Middle frontal gyrus (tissue), 1 donor: ENCODE results near the gene SGMS1.
"Not testable (repeated sequence)": the region's sequence is repeated elsewhere in the genome, so short reads cannot be mapped to it uniquely, and the experiment has no call there.

Experiments used
- DNase-seq: peaks from one replicate; pipeline ENCODE4 v3.0.0-alpha.2; 2015; ENCODE audit warnings: low spot score; ENCODE audit errors: extremely low spot score

The SGMS1 gene

DNA sequence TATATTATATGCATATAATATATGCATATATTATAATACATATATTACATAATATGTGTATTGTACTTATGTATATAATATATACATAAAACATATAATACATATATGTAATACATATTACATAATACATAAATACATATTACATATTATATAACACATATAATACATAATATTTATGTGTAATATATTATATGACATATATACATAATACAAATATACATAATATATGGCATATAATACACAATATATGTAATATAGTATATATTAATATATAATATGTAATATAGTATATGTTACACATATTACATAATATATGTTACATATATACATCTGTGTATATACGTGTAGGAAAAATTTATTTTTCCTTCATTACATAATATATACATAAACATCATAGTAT is 63.4 kb downstream of the SGMS1 start:
- no peak for DNase-seq

DNA sequence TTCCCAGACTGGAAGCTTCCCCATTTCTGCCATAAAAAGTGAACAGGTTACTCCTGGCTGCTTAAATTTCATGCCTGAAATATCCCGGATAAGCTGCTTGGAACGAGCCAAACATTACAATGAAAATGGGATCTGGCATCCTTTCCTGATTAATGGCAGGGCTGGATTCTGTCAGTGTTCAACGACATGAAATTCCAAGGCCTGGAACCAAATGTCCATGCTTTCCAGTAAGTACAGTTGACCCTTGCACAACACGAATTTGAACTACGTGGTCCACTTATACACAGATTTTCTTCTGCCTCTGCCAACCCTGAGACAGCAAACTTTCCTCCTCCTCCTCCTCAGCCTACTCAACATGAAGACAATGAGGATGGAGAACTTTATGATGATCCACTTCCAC is 65.4 kb downstream of the SGMS1 start:
- DNase-seq, result no peak

DNA sequence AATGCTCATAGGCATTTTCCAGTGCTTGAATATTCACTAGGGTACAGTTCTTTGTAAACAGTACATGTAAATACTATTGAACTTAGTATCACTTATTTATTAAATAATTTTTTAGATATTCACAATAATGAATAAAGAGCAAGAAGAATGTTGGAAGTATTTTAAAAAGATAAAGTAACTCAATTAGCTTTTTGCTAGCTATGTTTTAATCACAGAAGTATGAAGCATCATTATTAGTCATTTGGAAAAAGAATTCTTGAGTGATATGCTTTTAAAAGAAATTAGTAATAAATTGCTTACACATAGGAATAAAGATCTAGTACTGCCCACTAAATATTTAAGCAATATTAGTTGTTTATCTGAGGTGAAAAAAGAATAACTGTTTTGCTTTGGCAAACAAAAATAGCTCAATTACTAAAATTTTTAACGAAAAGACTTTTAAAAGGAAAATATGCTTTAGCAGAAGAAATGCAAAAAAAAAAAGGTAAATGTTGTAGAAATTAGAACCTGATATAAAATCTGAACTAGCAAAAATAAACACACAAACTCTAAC is 66.5 kb downstream of the SGMS1 start:
- no peak for DNase-seq

GRCh38 chr10:50556237-50557120 is 67.3 kb downstream of the SGMS1 start:
- no peak for DNase-seq

- no peak for DNase-seq
Measured at GRCh38 chr10:50554995-50555568, 68.7 kb downstream of the SGMS1 start.

DNA sequence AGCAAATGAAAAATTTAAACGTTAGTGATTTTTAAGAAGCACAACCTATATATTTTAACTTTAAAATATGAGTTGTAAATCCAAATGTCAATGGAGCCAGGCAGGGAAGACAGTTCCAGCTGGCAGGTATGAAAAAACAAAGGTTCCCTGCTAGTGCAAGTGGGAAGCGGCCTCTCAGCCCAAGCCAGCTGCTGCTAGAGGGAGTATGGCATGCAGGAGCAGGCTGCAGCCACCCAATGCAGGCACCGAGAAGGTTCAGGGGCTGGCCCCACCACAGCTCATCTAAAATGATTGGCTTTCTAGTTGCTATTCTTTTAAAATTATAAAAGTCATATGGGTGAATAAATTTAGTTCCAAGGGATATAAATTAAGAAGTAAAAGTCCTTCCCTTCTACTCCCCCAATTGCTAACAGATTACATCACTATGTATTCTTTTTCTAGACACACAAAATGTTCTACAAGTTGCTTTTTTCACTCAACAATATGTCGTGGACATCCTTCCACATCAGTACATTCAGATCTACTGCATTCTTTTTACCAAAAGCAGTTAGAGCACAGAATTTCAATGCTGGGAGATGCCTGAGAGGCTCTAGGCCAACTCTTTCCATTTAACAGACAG is 69.3 kb downstream of the SGMS1 start:
- no peak for DNase-seq

DNA sequence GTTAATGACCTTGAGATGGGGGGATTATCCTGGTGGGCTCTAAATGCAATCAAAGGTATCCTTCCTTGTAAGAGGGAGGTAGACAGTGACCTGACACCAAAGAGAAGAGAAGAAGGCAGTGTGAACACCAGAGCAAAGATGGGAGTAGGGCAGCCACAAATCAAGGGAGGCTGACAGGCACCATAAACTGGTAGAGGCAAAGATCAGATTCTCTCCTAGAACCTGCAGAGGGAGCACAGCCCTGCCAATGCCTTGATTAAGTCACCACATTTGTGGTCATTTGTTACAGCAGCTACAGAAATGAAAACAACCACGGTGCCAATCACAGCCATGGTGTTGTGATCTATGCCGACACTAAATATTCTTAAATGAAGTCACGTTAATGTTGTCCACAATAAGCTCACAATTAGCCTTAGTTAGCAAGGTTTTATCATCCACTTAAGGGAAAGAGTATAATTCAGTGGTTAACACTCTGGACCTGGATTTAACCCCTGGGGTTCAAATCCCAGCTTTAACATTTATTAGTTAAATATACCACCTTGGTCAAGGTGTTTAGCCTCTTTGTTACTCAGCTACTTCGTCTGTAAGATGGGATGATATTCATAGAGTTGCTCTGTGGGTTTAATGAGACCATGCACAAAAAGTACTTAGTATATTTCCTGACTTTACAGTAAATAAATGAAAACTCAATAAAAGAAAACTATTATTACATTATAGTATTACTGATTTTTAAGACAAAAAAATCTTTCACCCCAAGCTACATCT is 70.8 kb downstream of the SGMS1 start:
- DNase-seq, result no peak

- no peak for DNase-seq
Measured at GRCh38 chr10:50552308-50552707, 71.4 kb downstream of the SGMS1 start.

DNA sequence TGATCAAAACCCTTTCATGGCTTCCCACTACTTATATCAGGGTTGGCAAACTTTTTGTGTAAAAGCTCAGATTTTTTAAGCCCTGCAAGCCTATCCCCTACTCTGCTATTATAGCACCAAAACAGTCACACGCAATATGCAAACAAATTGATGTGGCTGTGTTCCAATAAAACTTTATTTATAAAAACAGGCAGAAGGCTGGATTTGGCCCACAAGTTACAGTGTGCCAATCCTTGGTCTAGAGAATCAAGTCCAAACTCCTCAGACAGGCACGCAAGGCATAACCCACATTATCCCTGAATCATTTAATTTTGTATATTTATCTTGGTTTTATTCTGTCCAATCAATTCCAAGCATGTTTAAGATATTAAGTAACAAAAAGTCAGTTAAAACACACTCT is 71.9 kb downstream of the SGMS1 start:
- no peak for DNase-seq

GRCh38 chr10:50550291-50550839 is 73.4 kb downstream of the SGMS1 start:
- no peak for DNase-seq

- not testable (repeated sequence) for DNase-seq
Measured at GRCh38 chr10:50549186-50549585, 74.6 kb downstream of the SGMS1 start.

GRCh38 chr10:50548481-50548880 is 75.3 kb downstream of the SGMS1 start:
- DNase-seq, result not testable (repeated sequence)

GRCh38 chr10:50546287-50546686 is 77.5 kb downstream of the SGMS1 start:
- not testable (repeated sequence) for DNase-seq

DNA sequence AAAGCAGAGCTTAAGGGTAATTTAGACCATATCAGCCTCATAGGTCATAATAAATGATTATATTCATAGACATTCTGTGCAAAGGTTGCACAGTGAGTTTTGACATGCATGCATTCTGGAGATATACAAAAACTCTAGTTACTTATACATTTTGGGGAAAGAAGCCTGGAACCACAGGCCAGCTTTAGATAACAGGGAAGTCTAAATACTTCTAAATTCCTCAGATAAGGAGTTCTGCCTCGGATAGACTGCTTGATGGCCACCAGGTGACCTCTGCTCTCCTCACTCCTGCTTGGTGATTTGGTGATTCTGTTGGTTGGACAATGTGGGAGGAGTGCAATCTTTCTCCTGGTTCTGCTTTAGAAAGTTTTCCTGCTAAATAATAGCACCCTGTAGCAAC is 77.9 kb downstream of the SGMS1 start:
- no peak for DNase-seq

GRCh38 chr10:50544857-50545429 is 78.8 kb downstream of the SGMS1 start:
- no peak for DNase-seq

- DNase-seq, result no peak
Measured at GRCh38 chr10:50544095-50544856, 79.5 kb downstream of the SGMS1 start.

- DNase-seq, result no peak
Measured at GRCh38 chr10:50542871-50543270, 80.9 kb downstream of the SGMS1 start.

DNA sequence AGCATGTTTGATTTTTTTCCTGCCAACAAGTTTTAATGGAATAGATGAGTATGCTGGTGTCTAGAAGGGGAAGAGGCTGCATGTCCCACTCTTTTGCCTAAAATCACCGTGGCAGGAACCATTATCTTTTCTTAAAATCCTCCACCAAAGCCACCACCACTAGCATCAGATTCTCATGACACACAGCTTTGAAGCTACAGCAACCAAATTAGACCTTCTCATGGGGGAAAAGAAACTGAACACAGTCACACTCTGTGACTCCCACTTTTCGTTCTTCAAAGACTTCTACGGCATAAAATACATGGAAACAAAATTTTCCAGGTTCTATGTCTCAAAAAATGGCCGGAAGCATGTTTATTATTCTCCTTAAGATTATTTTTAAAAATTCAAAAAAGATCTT is 81.8 kb downstream of the SGMS1 start:
- DNase-seq, result no peak

DNA sequence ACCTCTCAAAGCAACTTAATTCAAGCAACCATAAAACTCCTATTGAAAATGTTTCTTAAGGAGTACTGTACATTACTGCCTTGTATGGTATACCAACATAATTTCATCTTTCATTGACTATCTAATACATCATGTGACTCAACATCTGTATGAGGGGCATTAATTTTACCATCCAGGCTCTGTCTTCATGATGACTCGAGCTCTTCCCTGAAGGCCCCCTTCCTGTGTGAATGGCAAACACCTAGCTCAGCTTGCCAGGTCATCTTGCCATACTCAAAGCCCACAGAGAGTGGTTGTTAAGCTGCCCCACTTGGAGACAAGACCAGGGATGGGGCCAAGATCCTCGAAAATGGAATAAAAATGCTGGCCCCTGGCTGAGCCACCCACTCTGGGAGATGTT is 82.4 kb downstream of the SGMS1 start:
- no peak for DNase-seq

- no peak for DNase-seq
Measured at GRCh38 chr10:50540826-50541122, 83.0 kb downstream of the SGMS1 start.
